GM20431 (cell line): Measurements from ENCODE around the gene KIAA1328.
"Not testable (repeated sequence)": the region's sequence is repeated elsewhere in the genome, so short reads cannot be mapped to it uniquely, and the experiment has no call there.

Experiments used
- in situ Hi-C: fragments of 300-500 bp; cut with MseI, MboI; formaldehyde crosslinking; loops from one replicate; pipeline ENCODE4 v1.15.0; 2020; ENCODE audit warnings: low sequenced_read_pairs; ENCODE audit not compliant: unreplicated experiment

Gene KIAA1328

GRCh38 chr18:37085362-37085761, 256.4 kb downstream of the KIAA1328 start:
- in situ Hi-C loops = no loop called here

GRCh38 chr18:37107748-37108522, 279.0 kb downstream of the KIAA1328 start:
- in situ Hi-C loops = no loop called here

- in situ Hi-C loops = no loop called here
These were observed 293.9 kb downstream of the KIAA1328 start for GRCh38 chr18:37122877-37123276.

GRCh38 chr18:37124516-37124915, 295.6 kb downstream of the KIAA1328 start:
- in situ Hi-C loops = no loop called here

GRCh38 chr18:37135177-37135576, 306.2 kb downstream of the KIAA1328 start:
- in situ Hi-C loops = no loop called here

- in situ Hi-C loops = no loop called here
These were observed 309.5 kb downstream of the KIAA1328 start for GRCh38 chr18:37138456-37138855.

- in situ Hi-C loops = no loop called here
These were observed 310.9 kb downstream of the KIAA1328 start for GRCh38 chr18:37139876-37140275.

- in situ Hi-C loops = no loop called here
These were observed 316.0 kb downstream of the KIAA1328 start for GRCh38 chr18:37144921-37145320.

GRCh38 chr18:37156330-37156942, 327.5 kb downstream of the KIAA1328 start:
- in situ Hi-C loops = no loop called here

- in situ Hi-C loops = no loop called here
These were observed 331.3 kb downstream of the KIAA1328 start for GRCh38 chr18:37160038-37160820.

GRCh38 chr18:37161491-37161890, 332.6 kb downstream of the KIAA1328 start:
- in situ Hi-C loops = no loop called here

- in situ Hi-C loops = no loop called here
These were observed 333.6 kb downstream of the KIAA1328 start for GRCh38 chr18:37162551-37162950.

- in situ Hi-C loops = no loop called here
These were observed 334.2 kb downstream of the KIAA1328 start for GRCh38 chr18:37163119-37163518.

GRCh38 chr18:37166491-37166890, 337.6 kb downstream of the KIAA1328 start:
- in situ Hi-C loops = no loop called here

GRCh38 chr18:37166966-37167365, 338.0 kb downstream of the KIAA1328 start:
- in situ Hi-C loops = not testable (repeated sequence)

- in situ Hi-C loops = no loop called here
These were observed 342.1 kb downstream of the KIAA1328 start for GRCh38 chr18:37170984-37171383.

- in situ Hi-C loops = no loop called here
These were observed 344.5 kb downstream of the KIAA1328 start for GRCh38 chr18:37173384-37173783.

- in situ Hi-C loops = no loop called here
These were observed 347.0 kb downstream of the KIAA1328 start for GRCh38 chr18:37175727-37176620.

- in situ Hi-C loops = no loop called here
These were observed 347.7 kb downstream of the KIAA1328 start for GRCh38 chr18:37176621-37176934.

GRCh38 chr18:37179384-37179783, 350.5 kb downstream of the KIAA1328 start:
- in situ Hi-C loops = no loop called here
